HepG2 (cell line): ENCODE measurements around the gene PTPMT1. TPM values are rescaled to one million over a fixed set of nuclear protein-coding genes. Genes with fewer than 3 reads are reported as not detected.

Experiments used
- AGO2 ChIP-seq: fragments of 200-400 bp; formaldehyde crosslinking; optimal IDR thresholded peaks from 2 replicates; pipeline ENCODE3; 2017; ENCODE audit warnings: mild to moderate bottlenecking, low read depth, low read length, moderate library complexity
- BRCA1 ChIP-seq: sonication (generic); formaldehyde crosslinking; IDR thresholded peaks from 2 replicates; pipeline ENCODE4 v1.4.0; 2020; ENCODE audit warnings: missing genetic modification reagents
- E2F5 ChIP-seq: sonication (generic); formaldehyde crosslinking; conservative IDR thresholded peaks from 2 replicates; pipeline ENCODE4 v1.4.0; 2020; ENCODE audit warnings: missing genetic modification reagents
- FOSL2 ChIP-seq: sonication (generic); formaldehyde crosslinking; IDR thresholded peaks from 2 replicates; pipeline ENCODE4 v1.4.0; 2020; ENCODE audit warnings: missing genetic modification reagents
- FOXK2 ChIP-seq: fragments of 450-650 bp; IDR thresholded peaks from 2 replicates; pipeline ENCODE4 v1.6.1; 2016
- FOXO4 ChIP-seq: sonication (generic); formaldehyde crosslinking; conservative IDR thresholded peaks from 2 replicates; pipeline ENCODE4 v1.8.1; 2023; ENCODE audit warnings: missing genetic modification reagents
- HDAC1 ChIP-seq: sonication (generic); formaldehyde crosslinking; IDR thresholded peaks from 2 replicates; pipeline ENCODE4 v1.5.1; 2020; ENCODE audit warnings: mild to moderate bottlenecking, missing genetic modification reagents
- KDM4B ChIP-seq: sonication (generic); formaldehyde crosslinking; IDR thresholded peaks from 2 replicates; pipeline ENCODE4 v1.4.0; 2020; ENCODE audit warnings: missing genetic modification reagents
- KDM6A ChIP-seq: IDR thresholded peaks from 2 replicates; pipeline ENCODE4 v1.6.1; 2016; ENCODE audit warnings: low read depth
- KLF13 ChIP-seq: sonication (generic); formaldehyde crosslinking; IDR thresholded peaks from 2 replicates; pipeline ENCODE4 v1.4.0; 2020; ENCODE audit warnings: mild to moderate bottlenecking, missing genetic modification reagents
- MTA3 ChIP-seq: sonication (generic); formaldehyde crosslinking; IDR thresholded peaks from 2 replicates; pipeline ENCODE4 v1.4.0; 2020; ENCODE audit warnings: missing genetic modification reagents
- RAD51 ChIP-seq: fragments of 450-650 bp; IDR thresholded peaks from 2 replicates; pipeline ENCODE4 v1.6.1; 2016; ENCODE audit warnings: borderline replicate concordance
- TBL1XR1 ChIP-seq: fragments of 150-350 bp; IDR thresholded peaks from 2 replicates; pipeline ENCODE4 v1.6.1; 2014; ENCODE audit warnings: borderline replicate concordance, low read length; ENCODE audit not compliant: partially characterized antibody
- TBX3 ChIP-seq: fragments of 450-650 bp; IDR thresholded peaks from 2 replicates; pipeline ENCODE4 v1.6.1; 2017; ENCODE audit warnings: antibody characterized with exemption, mild to moderate bottlenecking, inconsistent platforms, borderline replicate concordance
- TOE1 ChIP-seq: sonication (generic); formaldehyde crosslinking; IDR thresholded peaks from 2 replicates; pipeline ENCODE4 v1.4.0; 2020; ENCODE audit warnings: mild to moderate bottlenecking, missing genetic modification reagents
- USF2 ChIP-seq, 2 experiments: sonication (generic) in 1 of 2; formaldehyde crosslinking in 1 of 2; IDR thresholded peaks; 2 replicates each; pipeline versions ENCODE4 v1.5.1 to v1.6.1; 2011 to 2020; ENCODE audit warnings: borderline replicate concordance in 1 of 2, low read depth in 1 of 2, low read length in 1 of 2, mild to moderate bottlenecking in 1 of 2, missing genetic modification reagents in 1 of 2, moderate library complexity in 1 of 2
- ZBTB38 ChIP-seq: sonication (generic); formaldehyde crosslinking; IDR thresholded peaks from 2 replicates; pipeline ENCODE4 v1.5.1; 2020; ENCODE audit warnings: mild to moderate bottlenecking, missing genetic modification reagents
- ZGPAT ChIP-seq: IDR thresholded peaks from 2 replicates; pipeline ENCODE4 v1.6.1; 2016; ENCODE audit warnings: mild to moderate bottlenecking
- ZMYM4 ChIP-seq: sonication (generic); formaldehyde crosslinking; IDR thresholded peaks from 2 replicates; pipeline ENCODE4 v1.8.1; 2023; ENCODE audit warnings: mild to moderate bottlenecking, missing genetic modification reagents
- ZNF282 ChIP-seq: fragments of 450-650 bp; IDR thresholded peaks from 2 replicates; pipeline ENCODE4 v1.6.1; 2018; ENCODE audit not compliant: partially characterized antibody
- ZNF510 ChIP-seq: sonication (generic); formaldehyde crosslinking; IDR thresholded peaks from 2 replicates; pipeline ENCODE4 v1.4.0; 2020; ENCODE audit warnings: low read depth, mild to moderate bottlenecking, missing genetic modification reagents
- ZNF878 ChIP-seq: sonication (generic); formaldehyde crosslinking; IDR thresholded peaks from 2 replicates; pipeline ENCODE4 v1.8.1; 2023; ENCODE audit warnings: mild to moderate bottlenecking, missing genetic modification reagents, moderate library complexity
- polyA plus RNA-seq, 8 experiments: library from polyadenylated mRNA; depleted of rRNA in 3 of 8; stranded (reverse) in 7 of 8; unstranded in 1 of 8; fragments of >200 nt; fragmentation: Illumina TruSeq in 4 of 8; extraction: Trizol in 4 of 8; gene quantifications; 2 replicates each; pipeline versions ENCODE4 v1.2.1 to v1.2.3, GENCODE V29; 2011 to 2016; ENCODE audit warnings: low read depth in 4 of 8, missing spikeins in 1 of 8, mixed read lengths in 1 of 8; ENCODE audit not compliant: insufficient read depth in 1 of 8
- total RNA-seq, 5 experiments: library from RNA; depleted of rRNA; stranded (reverse); fragments of >200 nt; fragmentation: Illumina TruSeq; extraction: Trizol; gene quantifications; 2 replicates each; pipeline ENCODE4 v1.2.3, GENCODE V29; 2016; ENCODE audit warnings: low read depth in 1 of 5
- TF ChIP-seq, protein P1 (sequence below): sonication (generic); formaldehyde crosslinking; IDR thresholded peaks from 2 replicates; pipeline ENCODE4 v1.9.0; 2022; ENCODE audit warnings: low read depth, missing genetic modification reagents

The PTPMT1 gene
- total and polyA plus RNA-seq, 2 of the 13 experiments (the other 11 are each of a cell fraction or from before 2014, with no cell fraction given): 55.6 to 129 TPM

- no peak for TF ChIP-seq ZNF878 (CRISPR knock-in tag)
- no peak for TF ChIP-seq ZNF510 (CRISPR knock-in tag)
- no peak for TF ChIP-seq E2F5
- 0 out of 2 replicates have a peak, but pooled peaks have one; percentile 14 for TF ChIP-seq USF2 (IDR thresholded peaks at IDR 0.05; ENCODE audit: low read depth, low read length)
- peak; percentile 47; the same call in 1 of the 2 replicates for TF ChIP-seq USF2 (CRISPR knock-in tag; IDR thresholded peaks at IDR 0.05; ENCODE audit: borderline replicate concordance)
- no peak for TF ChIP-seq FOXK2
- TF ChIP-seq FOSL2: 0 out of 2 replicates have a peak, but pooled peaks have one; percentile 16
- TF ChIP-seq TOE1: no peak
- no peak for TF ChIP-seq ZNF282
- TF ChIP-seq KDM6A (CRISPR knock-in tag): no peak
- TF ChIP-seq KDM4B (CRISPR knock-in tag): no peak
- TF ChIP-seq, protein P1, sequence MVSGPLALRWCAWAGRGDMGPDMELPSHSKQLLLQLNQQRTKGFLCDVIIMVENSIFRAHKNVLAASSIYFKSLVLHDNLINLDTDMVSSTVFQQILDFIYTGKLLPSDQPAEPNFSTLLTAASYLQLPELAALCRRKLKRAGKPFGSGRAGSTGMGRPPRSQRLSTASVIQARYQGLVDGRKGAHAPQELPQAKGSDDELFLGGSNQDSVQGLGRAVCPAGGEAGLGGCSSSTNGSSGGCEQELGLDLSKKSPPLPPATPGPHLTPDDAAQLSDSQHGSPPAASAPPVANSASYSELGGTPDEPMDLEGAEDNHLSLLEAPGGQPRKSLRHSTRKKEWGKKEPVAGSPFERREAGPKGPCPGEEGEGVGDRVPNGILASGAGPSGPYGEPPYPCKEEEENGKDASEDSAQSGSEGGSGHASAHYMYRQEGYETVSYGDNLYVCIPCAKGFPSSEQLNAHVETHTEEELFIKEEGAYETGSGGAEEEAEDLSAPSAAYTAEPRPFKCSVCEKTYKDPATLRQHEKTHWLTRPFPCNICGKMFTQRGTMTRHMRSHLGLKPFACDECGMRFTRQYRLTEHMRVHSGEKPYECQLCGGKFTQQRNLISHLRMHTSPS (CRISPR knock-in tag): no peak
- TF ChIP-seq HDAC1: peak; percentile 36; the same call in 1 of the 2 replicates
- TF ChIP-seq FOXO4: no peak
- 0 out of 2 replicates have a peak, but pooled peaks have one; percentile 9 for TF ChIP-seq ZMYM4
- TF ChIP-seq BRCA1: no peak
- no peak for TF ChIP-seq TBL1XR1
- TF ChIP-seq ZBTB38 (CRISPR knock-in tag): peak; percentile 50; the same call in 1 of the 2 replicates
- no peak for TF ChIP-seq RAD51
- peak; percentile 20 for TF ChIP-seq AGO2
- no peak for TF ChIP-seq KLF13 (CRISPR knock-in tag)
- TF ChIP-seq ZGPAT (CRISPR knock-in tag): no peak
- no peak for TF ChIP-seq MTA3 (CRISPR knock-in tag)
- no peak for TF ChIP-seq TBX3
These were observed 22.4 kb downstream of the PTPMT1 start (continued) for GRCh38 chr11:47587723-47588326.
